SW 1271 (cell line): Measurements from ENCODE around the gene KPNB1.
A peak's percentile ranks its signal among the peaks of the same experiment; 100 is the strongest.

Experiments
- DNase-seq, 2 experiments: peaks; one replicate each; lab custom pipeline; 2025; lab: John Stamatoyannopoulos, UW

Gene KPNB1

DNA sequence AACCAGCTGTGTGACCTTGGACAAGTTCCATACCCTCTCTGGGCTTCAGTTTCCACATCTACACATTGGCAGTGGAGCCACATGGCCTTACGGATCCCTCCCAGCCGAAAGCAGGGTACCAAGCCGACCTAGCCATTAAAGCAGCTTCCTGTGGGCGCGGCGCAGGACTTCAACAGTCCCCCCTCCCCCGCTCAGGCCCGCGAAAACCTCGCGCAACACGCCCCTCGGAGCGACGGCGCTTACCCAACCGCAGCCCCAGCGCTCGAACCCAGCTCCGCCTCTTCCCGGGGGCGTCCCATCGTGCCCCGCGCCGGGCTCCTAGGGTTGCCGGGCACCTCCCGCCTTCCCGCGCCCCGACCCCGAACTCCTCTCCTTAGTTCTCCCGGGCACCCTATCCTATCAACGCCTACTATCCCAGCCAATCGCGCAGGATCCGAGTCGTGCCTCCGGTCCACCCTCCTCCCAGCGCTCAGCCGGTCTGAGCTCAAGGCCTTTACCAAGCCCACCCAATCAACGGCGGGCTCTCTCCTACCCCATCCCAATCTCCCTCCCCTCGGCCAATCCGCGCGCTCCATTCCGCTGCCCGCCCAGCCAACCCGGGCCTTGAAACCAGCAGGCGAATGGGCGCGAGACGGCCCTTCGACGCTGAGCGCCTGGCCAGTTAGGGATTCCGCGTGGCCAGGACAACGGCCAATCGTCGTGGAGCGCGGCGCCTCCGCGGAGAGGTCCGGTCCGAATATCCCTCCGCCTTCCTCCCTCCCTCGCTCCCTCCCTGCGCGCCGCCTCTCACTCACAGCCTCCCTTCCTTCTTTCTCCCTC, at the start of gene KPNB1:
Gene KPNB1, plus strand, starts transcription at position 767 of the 819 bp plus-strand sequence. CDS start 326 bp downstream, outside the sequence.
- peak; percentile 99 for DNase-seq

DNA sequence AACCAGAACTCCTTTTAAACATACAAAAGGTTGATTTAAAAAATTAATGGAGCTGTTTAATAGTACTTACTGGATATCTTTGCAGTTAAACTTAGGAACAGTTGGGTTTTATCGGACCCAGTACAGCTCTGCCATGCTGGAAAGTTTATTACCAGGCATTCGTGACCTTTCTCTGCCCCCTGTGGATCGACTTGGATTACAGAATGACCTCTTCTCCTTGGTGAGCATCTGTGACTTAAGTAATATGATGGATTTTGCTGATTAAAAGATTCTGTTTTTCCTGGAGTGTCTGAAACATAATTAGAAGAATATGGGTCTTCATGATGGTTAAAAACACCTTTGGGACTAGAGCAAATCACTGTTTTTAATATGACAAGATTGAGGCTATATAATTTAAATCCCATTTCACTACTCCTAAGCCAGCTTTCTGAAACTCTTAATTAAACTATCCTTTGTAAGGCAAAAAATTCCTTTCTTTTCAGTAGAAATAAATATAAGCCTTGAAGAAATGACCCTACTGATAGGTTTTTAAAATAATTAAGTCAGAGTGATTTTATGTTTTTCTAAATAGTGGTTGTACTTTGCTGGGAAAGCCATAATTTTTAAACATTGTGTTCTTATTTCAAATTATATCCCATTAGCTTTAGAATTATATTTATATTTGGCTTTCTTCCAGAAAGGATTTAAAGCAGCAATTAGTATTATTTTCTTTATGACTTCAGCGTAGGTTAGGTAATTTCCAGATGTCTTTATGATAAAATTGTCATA, 45.7 kb upstream of the KPNB1 start:
- no peak for DNase-seq

DNA sequence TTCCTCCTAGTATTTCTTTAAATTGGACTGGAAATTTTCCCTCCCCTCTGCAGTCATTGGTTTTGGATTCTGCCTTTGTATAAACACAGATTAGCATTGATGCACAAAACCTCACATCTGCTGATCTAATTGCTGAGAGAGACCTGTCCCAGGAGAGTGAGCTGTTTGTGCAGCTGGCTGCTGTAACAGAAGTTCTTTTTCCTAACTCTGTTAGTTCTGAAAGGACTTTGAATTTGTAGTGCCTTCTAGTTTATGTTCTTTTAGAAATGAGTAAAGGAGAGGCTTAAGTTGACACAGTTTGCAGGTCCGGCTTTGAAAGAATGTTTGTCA, 45.2 kb upstream of the KPNB1 start:
- no peak for DNase-seq

DNA sequence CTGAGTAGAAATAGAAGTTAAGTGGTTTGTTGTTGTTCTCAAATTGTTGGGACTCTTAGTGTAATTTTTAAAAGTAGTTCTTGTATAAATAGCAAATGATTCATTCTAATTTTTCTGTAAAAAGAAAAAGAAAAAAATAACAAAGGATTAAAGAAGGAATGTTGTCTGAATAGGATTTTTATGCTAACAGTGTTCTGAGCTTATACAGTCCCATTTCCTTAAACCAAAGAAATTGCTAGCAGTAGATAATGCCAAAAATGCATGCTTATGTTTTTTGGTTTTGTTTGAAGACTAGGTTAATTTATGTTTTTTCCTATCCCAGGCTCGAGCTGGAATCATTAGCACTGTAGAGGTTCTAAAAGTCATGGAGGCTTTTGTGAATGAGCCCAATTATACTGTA, 44.7 kb upstream of the KPNB1 start:
- DNase-seq: no peak

DNA sequence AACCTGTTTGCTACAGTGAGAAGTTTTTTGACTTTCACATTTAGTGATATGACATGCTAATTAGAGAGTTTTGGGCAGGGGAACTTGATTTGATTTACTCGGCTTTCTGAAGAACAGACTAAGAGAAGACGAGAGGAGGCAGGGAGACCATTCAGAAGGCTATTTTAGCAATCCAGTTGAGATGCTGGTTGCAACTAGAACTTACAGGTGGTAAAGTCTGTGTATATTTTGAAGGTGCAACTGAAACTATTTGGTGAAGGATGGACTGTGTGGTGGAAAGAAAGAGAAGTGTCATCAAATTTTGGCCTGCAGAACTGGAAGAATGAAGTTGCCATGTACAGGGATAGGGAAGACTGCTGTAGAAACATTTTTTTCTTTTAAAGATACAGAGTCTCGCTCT, 42.2 kb upstream of the KPNB1 start:
- no peak for DNase-seq

DNA sequence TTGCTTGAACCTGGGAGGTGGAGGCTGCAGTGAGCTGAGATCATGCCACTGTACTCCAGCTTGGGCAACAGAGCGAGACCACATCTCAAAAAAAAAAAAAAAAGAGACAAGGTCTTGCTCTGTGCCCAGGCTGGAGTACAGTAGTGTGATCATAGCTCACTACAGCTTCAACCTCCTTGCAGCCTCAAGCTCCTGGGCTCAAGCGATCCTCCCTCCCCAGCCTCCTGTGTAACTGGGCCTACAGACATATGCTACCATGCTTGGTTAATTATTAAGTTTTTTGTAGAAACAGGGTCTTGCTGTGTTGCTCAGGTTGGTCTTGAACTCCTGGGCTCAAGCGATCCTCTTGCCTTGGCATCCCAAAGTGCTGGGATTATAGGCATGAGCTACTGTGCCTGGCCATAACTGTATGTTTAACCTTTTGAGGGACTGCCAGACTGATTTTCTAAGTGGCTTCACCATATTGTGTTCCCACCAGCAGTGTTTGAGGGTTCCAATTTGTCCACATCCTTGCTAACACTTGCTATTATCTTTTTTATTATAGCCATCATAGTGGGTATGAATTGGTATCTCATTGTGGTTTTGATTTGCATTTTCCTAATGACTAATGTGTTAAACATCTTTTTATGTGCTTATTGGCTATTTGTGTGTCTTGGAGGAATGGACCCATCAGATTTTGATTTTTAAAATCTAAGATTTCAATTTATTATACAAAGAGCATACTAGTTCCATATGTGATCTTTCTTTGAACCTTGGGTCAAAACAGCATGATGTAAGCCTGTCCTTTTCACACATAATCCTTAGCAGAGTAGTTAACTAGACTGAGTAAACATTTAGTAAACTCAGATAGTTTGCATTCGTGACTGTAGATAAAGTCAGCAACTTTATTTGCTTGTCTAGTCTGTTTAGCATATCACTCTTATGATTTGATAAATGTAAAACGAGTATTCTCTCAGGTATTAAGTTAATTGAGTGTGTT, 38.1 kb upstream of the KPNB1 start:
- DNase-seq: no peak

DNA sequence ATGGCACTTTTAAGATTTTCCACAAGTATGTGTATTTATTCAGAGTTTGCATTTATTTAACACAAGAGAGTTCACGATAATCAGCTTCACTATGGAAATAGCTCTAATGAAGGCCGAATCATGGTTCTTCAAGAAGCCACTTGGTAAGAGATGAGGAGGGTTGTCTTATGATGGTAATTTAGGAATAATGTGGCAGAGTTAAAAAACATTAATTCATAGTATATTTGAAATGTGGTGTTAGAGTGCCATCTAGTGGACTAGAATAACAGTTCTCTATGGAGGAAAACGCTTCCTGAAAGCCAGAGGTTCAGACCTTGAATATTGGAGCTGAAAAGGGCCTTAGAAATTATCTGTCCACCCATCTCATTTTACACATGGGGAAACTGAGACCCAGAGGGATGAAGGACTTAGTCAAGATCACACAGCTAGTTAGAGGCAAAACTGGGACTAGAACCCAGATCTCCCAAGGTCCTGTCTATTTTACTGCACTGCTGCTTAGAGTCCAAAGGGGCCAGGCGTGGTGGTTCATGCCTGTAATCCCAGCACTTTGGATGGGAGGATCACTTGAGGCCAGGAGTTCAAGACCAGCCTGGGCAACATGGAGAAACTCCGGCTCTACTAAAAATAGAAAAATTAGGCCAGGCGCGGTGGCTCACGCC, 33.8 kb upstream of the KPNB1 start:
- peak in 1 of 2 experiments; percentile 66 for DNase-seq

DNA sequence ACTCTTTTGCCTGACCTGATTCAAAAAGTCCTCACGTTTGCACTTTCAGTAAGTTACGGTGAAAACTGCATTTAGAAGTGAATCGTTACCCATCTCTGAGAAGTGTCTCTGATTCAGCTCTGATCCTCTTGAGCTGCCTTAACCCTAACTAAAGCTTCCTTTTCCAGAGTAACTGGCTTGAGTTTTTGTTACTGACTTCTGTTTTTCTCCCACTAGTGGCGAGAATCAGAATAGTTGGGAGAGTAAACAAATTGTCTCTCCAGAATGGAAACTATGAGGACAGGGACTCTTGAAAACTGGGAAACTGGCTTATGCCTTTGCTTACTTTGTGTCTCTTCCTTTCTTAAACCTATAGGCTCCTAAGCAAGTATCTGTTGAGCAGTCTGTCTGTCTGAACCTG, 31.3 kb upstream of the KPNB1 start:
- peak in 1 of 2 experiments; percentile 56 for DNase-seq

DNA sequence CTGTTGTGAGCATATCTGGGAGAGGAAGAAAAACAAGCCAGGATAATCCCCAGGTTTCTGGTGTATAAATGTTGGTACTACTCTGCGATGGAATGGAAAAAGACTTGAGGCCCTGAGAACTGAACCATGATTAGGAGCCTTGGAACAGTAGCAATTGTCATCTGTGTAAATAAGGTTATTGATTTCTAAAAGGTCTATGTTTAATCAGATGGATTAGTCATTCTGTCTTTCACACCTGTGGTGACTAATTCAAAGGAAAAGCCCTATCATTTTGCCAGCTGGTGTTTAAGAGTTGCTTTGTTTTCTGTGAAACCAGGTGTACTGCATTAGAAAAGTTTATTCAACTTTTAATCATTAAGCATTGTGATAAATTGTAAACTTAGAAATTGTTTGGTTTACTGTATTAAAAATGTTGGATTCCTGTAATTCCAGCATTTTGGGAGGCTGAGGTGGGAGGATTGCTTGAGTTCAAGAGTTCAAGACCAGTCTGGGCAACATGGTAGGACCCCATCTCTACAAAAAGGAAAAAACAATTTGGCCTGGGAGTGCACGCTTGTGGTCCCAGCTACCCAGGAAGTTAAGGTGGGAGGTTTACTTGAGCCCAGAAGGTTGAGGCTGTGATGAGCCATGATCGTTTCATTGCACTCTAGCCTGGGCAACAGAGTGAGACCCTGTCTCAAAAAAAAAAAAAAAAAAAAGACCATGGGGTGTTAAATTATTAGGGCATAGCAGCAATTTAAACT, 29.0 kb upstream of the KPNB1 start:
- no peak for DNase-seq

DNA sequence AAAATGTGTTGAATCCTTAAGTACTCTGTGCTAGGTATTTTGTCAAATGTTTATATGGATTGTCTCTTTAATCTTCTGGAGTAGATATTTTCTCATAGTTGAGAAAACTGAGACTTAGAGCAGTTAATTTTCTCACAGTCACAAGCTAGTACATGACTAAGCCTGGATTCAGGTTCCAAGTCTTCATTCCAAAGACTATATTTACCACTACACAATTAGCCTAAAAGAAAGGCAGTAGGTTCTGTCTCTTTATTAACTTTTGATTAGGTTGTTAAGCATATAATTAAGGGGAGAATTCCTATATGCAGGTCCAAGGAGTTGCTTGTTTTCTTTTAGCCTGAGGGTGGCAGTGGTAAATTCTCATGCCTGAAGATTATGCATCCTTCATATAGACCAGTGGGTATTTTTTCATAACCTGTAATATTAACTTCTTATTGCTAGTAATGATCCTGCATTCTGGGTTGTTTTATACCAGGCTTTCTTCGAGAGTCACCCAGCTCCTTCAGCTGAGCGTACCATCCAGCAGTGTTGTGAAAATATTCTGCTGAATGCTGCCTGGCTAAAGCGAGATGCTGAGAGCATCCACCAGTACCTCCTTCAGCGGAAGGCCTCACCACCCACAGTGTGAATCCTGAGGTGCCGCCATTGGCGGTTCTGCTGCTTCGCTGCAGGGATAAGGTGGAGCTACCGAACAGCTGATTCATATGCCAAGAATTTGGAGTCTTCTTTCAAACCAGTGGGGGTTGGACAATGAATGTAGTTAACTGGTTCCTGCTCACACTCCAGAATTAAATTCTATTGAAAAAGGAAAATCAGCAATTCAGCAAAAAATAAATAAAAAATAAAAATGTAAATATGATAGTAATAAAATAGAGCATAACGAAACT, 28.2 kb upstream of the KPNB1 start:
- peak; percentile 85 to 93 for DNase-seq

DNA sequence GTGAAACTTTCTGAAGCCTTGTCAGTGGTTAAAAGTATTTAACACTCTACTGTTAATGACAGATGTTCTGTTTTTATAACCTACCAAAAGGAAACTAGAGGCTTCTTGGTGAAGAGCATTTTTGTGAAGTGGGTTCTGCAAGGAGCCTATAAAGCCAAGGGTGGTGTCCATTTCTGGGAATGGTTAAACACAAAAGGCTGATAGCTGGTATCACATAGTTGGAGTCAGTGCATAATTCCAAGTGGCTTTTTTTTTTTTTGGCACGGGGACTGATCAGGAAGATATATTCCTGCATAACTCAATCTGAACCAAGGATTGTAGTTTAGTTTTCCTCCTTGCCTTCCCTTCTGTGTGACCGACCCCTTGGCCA, 27.6 kb upstream of the KPNB1 start:
- no peak for DNase-seq

DNA sequence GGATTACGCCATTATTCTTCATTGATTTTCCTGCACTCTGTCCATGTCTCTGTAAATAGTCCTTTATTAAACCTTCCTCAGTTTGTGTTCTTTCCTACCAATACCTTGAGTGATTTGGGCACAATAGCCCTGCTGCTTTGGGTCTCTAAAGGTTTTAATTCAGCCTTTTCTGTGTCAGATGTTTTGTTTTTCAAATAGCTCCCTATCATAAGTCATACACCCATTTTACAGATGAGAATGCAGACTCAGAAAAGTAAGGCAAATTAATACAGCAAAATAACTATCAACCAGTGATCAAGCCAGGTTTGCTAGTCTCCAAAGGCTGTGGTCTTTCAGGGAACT, 25.0 kb upstream of the KPNB1 start:
- DNase-seq: no peak

DNA sequence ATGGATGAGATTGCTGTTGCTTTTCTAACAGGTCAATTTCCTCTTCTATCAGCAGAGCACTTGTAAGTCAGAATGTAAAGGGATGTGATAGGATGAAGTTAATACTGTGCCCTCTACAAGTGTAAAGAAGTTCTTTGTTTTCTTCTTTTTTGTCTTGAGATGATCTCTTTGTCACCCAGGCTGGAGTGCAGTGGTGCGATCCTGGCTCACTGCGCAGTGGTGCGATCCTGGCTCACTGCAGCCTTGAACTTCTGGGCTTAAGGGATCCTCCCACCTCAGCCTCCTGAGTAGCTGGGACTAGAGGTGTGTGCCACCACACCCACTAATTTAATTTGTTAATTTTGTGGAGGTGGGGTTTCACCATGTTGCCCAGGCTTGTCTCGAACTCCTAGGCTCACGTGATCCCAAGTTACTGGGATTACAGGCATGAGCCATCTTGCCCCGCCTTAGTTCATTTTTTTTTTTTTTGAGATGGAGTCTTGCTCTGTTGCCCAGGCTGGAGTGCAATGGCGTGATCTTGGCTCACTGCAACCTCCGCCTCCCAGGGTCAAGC, 21.6 kb upstream of the KPNB1 start:
- DNase-seq: no peak

DNA sequence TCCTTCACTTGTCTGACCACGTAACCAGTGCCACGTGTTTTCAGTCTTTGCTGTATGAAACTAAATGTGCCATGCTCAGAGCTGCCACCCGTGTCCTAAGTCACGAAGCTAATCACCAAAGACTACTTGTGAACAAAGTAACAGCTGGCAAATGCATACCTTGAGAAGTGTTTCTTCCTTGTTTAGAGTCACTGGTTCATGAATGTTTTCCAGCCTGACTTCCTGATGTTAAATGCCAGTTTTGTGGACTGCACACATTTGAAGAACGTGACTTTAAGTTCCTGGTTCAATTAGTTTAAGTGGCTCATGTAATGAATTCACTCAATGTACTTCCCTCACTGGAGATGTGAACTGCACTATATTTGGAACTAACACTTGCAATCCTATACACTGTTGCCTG, 19.9 kb upstream of the KPNB1 start:
- DNase-seq: no peak

DNA sequence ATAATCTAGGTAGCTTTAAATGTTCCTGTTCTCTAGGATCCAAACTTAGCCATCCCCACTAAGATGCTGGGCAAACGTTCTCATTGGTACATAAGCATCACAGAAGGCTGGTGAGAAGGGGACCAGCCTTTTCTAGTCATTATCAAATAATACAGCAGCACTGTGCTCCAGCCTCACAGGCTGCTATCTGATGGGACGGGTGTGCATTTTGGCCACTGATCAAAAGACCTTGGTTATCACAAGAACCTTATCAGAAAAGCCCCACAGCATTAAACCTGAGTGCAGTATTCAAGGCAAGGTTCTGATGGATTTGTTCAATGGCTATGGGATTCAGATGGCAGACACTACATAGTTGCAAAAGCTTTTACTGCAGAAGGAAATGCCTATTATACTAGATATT, 19.1 kb upstream of the KPNB1 start:
- no peak for DNase-seq

DNA sequence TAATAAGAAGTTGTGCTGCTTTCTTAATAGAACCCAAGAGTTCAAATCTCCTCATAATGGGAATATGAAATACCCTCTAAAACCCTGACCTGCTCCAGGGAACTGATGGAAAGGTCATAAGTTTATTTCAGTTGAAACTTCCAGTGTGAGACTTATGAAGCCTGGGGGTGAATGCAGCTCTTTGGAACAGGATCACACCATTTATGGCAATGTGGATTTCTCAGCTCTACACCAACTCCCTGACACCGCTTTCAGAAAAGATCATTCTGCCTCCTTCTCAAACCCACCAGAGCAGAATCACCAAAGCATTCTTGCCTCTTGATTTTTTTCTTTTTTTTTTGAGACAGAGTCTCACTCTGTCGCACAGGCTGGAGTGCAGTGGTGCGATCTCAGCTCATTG, 16.7 kb upstream of the KPNB1 start:
- DNase-seq: no peak

DNA sequence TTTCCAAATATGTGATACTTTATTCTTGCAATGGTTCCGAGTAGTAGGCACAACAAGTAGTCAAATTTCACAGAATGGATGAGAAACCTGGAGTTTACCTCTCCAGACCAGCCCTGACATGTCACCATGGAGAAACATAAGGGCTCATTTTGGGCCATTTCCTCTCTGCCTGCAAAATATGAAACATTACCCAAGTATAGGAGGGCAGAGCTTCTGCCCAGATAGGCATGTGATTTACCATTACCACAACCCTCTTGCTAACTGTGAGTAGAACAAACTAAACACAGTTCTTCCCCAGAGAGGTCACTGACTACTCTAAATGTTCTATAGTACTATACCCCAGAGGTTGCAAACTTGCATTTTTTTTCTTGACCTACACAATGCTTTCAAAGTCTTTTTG, 15.7 kb upstream of the KPNB1 start:
- no peak for DNase-seq

DNA sequence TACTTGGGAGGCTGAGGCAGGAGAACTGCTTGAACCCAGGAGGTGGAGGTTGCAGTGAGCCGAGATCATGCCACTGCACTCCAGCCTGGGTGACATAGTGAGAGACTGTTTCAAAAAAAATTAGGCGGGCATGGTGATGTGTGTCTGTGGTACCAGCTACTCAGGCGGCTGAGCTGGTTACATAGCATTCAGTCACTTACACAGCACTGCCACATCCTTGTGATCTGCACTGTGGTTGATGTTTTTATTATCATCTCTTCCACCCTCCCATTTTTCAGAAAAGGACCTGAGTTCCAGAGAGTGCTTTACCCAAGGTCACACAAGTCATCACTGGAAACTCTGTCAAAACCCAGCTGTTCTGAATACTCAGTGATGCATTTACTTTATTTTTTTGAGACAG, 14.8 kb upstream of the KPNB1 start:
- DNase-seq: no peak

DNA sequence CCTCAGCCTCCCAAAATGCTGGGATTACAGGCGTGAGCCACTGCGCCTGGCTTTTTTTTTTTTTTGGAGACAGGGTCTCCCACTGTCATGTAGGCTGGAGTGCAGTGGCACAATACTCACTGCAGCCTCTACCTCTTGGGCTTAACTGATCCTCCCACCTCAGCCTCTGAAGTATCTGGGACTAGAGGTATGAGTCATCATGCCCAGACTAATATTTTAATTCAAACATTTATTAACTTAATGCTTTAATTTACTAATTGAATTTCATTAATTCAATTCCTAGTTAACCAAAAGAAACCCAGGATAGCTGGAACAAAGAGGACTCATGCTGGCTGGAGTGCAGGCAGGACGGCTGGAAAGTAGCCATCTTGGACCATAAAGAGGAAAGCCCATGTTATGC, 14.0 kb upstream of the KPNB1 start:
- no peak for DNase-seq
